Kidney tubule cell (primary cell): ENCODE results near the gene ZNG1B.
"Not testable (repeated sequence)": the region's sequence is repeated elsewhere in the genome, so short reads cannot be mapped to it uniquely, and the experiment has no call there.

Experiments used
- DNase-seq: peaks from one replicate; pipeline ENCODE4 v3.0.0-alpha.2; 2018; ENCODE audit warnings: low spot score

Gene ZNG1B

DNA sequence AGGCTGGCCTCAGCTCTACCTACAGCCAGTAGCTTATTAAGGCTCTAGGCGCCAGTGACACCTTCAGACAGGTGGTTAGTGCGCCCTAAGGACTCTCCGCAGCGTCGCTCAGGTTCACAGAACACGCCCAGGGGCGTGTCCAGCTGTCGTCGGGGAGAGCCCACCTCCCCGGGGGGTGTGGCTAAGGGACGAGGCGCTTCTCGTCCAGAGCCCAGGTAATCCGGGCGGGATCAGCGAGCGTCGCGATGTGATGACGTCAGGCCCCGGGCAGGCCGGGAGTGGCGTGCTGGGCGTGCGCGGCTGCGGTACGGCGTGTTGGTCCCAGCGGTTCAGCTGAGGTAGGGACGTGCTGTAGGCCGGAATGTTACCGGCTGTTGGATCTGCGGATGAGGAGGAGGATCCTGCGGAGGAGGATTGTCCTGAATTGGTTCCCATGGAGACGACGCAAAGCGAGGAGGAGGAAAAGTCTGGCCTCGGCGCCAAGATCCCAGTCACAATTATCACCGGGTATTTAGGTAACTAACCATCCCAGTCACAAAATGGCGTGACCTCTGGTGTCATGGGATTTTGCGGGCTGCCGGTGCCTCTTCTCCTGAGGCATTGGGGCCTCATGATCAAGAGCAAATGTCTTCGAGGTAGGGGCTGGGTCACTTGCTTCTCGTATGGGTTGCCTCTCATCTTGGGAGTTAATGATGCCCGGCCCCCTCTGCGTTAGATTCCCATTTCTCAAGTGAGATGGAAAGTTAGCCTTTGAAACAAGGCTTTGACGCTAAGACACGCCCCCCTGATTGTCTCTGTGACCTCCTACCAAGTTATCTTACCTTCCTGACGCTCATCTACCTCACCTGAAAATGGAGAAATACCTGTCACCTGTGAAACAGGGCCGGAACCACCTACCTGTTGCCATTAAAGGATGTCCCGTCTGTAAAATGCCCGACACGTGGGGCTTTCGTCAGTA lies at the start of gene ZNG1B:
Gene ZNG1B, plus strand, starts transcription at position 184 of the 958 bp plus-strand sequence. Its CDS starts 178 bp downstream, at position 362.
- DNase-seq: peak; percentile 1

DNA sequence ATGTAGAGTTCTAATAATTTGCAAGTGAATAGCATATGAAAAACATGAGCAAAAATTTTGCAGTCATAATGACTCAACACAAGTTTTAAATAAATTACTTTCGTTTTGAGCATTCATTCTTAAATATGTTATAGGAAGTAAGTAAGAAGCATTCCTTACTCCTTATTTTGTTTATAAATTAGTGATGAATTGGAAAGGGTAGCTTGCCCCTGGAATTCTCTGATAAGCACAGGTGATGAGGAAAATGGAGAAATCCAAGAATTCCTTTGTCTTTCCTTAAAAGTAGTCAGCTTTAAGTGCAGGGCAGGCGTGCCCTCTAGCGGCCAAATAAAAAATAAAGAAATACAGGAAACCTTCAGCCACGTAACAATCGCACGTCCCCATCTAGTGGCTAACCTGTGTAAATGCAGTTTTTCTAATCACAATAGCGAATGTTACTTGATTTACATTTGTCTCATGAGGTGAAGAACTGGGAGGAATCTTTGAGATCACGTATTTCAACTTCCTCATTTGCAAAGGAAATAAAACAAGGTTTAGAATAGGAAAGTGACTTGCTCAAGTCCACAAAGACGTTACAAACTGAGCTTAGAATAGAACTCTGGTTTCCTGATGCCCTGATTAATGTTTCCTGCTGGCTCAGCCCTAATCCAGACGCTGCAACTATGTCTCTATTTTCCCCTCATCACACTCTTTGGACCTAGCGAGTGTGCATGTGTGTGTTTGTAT lies 47.2 kb upstream of the ZNG1B start:
- DNase-seq: peak; percentile 87

DNA sequence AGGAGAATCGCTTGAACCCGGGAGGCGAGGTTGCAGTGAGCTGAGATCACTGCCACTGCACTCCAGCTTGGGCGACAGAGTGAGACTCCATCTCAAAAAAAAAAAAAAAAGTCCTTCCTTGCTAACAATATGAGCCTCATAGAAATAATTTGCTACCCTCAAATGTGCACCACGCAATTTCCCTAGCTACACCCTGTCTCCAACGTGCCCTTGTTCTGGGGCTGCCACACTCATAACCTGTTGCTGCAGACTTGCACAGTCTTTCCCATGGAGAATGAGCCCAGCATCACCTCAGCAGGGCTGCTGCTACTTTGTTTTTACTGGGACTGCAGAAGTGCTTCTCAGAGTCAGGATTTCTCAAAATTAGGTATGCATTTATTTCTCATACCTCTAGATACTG lies 46.4 kb upstream of the ZNG1B start:
- no peak for DNase-seq

DNA sequence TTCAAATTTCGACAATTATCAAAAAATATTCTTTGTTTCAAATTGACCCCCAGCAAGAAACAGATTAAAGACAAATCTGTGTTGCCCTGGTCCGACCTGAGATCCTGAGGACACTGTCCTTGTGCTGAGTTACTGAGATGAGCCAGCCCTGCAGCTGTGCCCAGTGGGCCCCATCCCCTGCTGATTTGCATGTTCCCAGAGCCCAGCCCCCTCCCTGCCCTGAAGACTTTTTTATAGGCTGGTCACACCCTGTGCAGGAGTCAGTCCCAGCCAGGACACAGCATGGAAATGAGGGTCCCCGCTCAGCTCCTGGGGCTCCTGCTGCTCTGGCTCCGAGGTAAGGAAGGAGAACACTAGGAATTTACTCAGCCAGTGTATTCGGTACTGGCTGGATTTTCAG lies 31.4 kb upstream of the ZNG1B start:
- DNase-seq: no peak

DNA sequence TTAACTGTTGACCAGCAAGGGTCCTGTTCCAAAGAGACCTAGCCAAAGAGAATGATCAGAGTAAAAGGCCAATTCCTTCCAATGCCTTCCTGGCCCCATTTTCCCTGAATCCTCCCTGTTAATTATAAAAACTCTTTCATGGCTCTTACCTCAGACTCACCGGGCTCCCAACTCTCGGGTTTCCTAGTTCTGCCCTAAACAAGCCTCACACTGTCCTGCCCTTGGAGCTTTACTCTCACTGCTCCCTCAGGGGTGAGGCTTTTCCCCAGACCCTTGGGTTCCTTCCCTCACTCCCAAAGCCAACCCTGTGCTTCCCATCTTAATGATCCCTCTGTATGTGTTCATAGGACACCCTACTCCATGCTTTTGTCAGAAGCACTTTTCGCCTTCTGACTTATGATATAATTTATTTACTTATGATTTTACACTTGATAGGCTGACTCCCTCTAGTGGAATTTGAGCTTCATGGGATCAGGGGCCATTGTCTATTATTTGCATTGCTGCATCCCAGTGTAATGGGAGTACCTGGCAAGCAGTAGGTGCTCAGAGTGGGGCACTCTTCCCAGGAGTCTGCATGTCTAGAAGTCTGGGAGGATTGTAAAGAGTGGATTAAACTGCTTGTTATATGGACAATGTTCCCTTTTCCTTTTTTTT lies 29.9 kb upstream of the ZNG1B start:
- DNase-seq: peak; percentile 31

DNA sequence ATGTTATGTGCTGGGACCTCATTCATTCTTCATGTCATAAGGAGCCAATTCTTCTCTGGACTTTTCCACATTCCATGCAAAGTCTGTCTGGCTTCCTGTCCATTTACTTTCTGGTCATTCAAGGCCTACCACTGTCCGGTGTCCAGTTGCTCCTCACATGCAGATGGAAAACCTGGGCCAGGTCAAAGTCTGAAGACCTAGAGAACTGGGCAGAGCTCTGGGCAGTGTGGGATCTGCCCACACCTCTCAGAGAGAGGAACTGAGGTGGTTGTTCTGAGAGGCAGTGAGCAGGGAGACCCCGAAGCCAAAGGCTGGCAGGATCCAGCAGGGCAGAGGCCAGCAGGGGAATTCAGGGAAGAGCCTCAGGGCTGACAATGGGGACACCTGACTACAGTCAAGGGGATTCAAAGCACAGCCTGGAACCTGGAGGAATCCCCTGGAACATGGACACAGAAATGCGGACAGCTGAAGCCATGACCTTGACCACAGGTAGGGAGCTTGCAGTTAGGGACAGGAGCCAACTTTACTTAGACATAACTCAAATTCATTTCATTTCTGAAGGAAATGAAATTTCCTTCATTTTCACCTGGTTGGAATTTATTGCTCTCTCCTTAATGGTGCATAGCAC lies 25.7 kb upstream of the ZNG1B start:
- not testable (repeated sequence) for DNase-seq

DNA sequence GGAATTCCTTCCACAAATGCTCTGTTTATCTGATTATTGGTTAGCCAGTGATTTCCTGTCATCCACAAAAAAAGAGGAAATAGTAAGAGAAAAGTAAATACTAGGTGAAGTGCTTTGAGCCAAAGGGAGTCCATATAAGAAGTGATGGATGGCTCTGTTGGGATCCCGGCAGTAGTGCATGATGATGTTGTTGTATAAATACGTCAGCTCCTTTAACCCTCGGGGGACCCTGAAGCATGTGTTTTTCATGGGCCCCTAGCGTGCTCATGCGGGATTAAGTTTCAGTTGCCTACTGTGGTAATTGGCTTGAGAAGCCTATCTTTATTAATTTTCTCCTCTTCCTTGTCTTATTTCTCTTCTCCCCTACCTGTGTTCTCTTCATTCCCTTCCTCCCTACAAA lies 24.7 kb upstream of the ZNG1B start:
- not testable (repeated sequence) for DNase-seq

DNA sequence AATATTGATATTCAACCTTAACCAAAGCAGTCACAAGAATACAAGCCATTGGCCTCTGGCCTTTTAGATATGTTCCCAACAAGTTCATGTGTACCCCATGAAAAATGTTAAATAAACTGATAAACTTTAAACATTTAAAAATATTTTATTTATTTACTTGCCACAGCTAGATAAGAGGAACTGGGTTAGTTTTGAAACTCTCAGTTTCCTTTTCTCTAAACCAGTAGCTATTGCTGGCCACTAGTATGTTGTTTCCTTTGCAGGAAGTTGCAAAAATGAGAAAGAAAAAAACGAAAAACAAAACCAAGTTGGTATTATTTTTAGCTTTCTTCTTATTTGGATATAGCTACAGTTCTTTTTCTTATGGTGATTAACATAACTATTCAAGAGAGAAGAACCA lies 5.7 kb upstream of the ZNG1B start:
- not testable (repeated sequence) for DNase-seq

DNA sequence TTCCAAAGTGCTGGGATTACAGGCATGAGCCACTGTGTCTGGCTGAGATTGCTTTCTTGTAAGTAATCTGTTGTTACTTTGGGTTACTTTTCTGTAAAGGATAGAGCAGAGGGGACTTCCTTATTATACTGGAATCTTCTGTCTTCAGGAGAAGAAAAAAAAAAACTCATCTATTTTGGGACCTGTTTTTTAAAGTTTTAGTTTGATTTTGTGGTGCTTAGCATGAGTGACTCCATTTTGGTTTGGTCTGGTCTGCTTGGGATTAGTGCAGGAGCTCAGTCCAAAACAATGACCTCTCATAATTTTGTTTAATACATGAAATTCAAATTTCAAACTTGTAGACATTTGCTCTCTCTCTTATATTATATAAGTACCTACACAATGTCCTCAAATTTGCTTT lies 4.0 kb upstream of the ZNG1B start:
- DNase-seq: not testable (repeated sequence)

DNA sequence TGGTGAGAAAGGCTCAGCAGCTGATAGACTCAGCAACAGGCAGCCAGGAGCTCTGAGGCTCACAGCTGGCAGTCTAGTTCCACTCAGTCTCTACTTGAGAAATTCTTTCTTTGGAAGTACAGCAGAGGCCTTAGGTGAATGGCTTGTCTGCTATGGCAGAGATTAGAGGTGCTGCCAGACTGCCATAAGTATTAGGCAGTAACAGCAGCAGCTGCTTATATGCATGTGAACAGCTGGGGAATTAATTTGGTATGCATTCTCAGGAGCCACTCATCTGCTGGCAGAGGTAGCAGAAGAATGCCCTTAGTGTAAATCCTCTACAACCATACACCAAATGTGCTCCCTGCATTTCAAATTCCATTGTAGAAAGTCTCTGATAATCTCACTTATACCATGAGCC lies 28.3 kb downstream of the ZNG1B start:
- DNase-seq: not testable (repeated sequence)

DNA sequence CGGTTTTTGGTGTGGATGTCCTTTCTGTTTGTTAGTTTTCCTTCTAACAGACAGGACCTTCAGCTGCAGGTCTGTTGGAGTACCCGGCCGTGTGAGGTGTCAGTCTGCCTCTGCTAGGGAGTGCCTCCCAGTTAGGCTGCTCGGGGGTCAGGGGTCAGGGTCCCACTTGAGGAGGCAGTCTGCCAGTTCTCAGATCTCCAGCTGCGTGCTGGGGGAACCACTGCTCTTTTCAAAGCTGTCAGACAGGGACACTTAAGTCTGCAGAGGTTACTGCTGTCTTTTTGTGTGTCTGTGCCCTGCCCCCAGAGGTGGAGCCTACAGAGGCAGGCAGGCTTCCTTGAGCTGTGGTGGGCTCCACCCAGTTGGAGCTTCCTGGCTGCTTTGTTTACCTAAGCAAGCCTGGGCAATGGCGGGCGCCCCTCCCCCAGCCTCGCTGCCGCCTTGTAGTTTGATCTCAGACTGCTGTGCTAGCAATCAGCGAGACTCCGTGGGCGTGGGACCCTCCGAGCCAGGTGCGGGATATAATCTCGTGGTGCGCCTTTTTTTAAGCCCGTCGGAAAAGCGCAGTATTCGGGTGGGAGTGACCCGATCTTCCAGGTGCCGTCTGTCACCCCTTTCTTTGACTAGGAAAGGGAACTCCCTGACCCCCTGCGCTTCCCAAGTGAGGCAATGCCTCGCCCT lies 39.3 kb downstream of the ZNG1B start:
- DNase-seq: not testable (repeated sequence)

DNA sequence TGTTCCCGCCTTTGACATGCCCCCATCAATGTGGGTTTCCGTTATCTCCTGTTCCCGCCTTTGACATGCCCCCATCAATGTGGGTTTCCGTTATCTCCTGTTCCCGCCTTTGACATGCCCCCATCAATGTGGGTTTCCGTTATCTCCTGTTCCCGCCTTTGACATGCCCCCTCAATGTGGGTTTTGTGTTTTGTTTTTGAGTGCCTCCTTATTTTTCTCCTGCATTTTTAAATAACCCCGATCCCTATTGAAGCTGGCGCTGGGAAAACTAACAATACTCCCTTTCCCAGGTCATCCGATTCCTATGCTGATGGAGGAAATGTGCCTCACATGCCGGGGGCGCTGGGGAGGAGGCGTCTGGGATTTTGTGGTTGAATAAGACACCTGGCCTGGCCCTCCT lies 59.0 kb downstream of the ZNG1B start:
- not testable (repeated sequence) for DNase-seq

DNA sequence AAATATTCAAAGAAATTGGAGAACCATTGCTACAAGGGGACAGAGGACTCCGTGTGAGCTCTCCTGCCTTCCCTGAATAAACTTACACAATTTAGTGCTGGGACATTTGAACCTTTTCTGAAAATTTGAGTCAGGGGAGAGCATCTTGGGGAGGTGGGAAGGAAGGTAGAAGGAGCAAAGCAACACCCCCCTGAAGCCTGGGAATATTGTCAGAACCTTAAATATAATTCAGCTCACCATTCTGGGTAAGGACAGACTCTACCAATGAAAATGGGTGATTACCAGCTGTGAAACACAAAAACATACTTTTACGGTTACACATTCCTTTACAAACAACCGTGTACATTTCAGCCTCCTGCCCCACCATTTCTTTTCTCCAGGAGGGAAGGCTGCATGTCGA lies 60.9 kb downstream of the ZNG1B start, which contains the start of gene FOXD4L1:
Gene FOXD4L1, plus strand, starts transcription at position 301 of the 400 bp plus-strand sequence. CDS start 592 bp downstream, outside the sequence.
- not testable (repeated sequence) for DNase-seq

DNA sequence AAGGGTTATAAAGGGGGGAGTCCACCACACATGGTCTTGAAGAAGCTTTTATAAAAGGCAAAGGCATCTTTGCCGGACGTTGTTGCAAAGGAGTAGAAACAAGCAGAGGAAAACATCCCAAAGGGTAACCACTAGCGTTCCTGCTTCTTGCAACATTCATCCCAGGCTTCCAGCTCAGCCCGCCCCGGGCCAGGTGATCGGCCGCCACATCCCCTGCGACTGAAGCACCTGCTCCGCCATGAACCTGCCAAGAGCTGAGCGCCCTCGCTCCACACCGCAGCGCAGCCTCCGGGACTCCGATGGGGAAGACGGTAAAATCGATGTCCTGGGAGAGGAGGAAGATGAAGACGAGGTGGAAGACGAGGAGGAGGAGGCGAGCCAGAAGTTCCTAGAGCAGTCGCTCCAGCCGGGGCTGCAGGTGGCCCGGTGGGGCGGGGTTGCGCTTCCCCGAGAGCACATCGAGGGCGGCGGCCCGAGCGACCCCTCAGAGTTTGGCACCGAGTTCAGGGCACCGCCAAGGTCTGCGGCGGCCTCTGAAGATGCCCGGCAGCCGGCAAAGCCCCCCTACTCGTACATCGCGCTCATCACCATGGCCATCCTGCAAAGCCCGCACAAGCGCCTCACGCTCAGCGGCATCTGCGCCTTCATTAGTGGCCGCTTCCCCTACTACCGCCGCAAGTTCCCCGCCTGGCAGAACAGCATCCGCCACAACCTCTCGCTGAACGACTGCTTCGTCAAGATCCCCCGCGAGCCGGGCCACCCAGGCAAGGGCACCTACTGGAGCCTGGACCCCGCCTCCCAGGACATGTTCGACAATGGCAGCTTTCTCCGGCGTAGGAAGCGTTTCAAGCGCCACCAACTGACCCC lies 61.8 kb downstream of the ZNG1B start:
- DNase-seq: not testable (repeated sequence)

DNA sequence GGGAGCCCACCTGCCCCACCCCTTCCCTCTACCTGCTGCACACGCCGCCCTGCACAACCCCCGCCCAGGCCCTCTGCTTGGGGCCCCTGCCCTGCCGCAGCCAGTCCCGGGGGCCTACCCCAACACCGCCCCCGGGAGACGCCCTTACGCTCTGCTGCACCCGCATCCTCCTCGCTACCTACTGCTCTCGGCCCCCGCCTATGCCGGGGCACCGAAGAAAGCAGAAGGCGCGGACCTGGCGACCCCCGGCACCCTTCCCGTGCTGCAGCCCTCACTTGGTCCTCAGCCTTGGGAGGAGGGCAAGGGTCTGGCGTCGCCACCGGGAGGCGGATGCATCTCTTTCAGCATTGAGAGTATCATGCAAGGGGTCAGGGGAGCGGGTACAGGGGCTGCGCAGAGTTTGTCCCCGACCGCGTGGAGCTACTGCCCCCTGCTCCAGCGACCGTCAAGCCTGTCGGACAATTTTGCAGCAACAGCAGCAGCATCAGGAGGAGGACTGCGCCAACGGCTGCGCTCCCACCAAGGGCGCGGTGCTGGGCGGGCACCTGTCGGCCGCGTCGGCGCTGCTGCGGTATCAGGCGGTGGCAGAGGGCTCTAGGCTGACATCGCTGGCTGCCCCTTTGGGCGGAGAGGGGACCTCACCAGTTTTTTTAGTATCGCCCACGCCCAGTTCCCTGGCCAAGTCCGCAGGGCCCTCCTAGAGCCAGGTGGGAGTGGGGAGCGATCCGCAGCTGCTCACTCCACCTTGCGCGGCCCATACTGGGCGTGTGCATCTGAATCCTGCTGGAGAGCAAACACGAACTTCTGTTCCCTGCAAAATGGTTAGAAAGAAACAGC lies 62.6 kb downstream of the ZNG1B start:
- DNase-seq: not testable (repeated sequence)

DNA sequence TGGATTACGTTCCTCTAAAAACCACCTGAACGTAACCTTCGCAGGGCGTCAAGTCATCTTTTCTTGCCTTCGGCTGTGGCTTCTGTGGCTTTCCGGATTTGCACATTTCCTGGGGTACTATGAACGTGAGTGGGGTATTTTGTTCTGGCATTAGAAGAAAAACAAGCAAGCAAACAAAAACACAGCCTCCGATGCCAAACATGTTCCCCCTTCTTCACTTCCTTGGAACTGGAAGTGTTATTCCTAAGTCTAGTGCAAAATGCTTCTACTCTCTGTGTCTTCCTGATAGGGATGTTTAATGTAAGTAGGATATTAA lies 63.2 kb downstream of the ZNG1B start:
- DNase-seq: not testable (repeated sequence)

DNA sequence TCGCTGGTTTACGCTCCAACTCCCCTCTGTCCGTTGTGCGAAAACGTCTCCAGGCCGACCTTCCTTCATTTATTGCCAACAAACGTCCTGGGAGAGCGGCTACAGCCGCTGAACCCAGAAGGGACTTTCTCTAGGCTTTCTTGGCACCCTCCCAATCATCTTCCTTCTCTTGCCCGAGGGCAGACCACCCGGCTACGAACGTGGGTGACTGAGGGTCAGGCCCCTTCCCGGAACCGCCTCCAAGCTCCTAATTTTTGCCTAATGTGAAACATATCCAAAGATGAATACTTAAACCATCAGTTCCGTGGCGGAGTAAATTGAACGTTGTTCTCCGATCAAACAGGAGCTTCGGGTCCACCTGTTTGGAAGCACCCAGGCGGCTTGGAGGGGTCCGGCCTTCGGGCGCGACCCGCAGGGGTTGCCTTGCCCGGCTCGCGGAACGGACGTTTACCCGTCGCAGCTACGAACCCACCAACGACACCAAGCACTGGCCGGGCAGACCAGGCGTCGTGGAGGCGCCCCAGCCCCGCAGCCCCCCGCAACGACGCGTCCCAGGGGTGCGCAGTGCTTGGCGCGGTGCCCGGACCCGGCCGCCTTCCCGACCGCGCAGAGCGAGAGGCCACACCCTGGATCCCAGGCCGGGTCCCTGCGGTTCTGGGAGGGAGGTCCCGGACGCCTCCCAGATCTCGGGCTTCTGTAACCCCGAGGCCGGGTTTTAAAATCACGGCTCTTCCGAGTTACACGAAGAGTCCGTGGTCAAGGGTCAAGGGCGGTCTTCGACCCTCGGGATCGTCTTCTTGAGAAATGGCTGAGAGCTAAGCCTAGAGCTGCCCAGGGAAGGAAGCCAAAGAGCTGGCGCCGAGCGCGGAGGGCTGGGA lies 65.0 kb downstream of the ZNG1B start:
- peak; percentile 1 for DNase-seq
